Psoas muscle (tissue), 8 donors: Measurements from ENCODE around the gene F5. TPM values are rescaled to one million over a fixed set of nuclear protein-coding genes. Genes with fewer than 3 reads are reported as not detected.
A peak's percentile ranks its signal among the peaks of the same experiment; 100 is the strongest.

ENCODE experiments used
- ATAC-seq, 4 donors: fragments of 200-7000 bp; cut with Tn5 transposase; one replicate each; pipeline ENCODE4 v1.9.1; 2020; ENCODE audit warnings: moderate library complexity in 3 of 4, mild to moderate bottlenecking in 2 of 4
- DNase-seq, 2 donors: peaks; one replicate each; pipeline ENCODE4 v3.0.0-alpha.2; 2020
- H3K27ac ChIP-seq: fragments of 200-600 bp; one replicate; pipeline ENCODE4 v1.8.0; 2022
- H3K27me3 ChIP-seq, 3 donors: fragments of 200-600 bp in 1 of 3; one replicate each; pipeline versions ENCODE4 v1.6.1 to v1.8.0; 2013 to 2022; ENCODE audit warnings: low read length in 2 of 3, mild to moderate bottlenecking in 2 of 3, moderate library complexity in 1 of 3; ENCODE audit not compliant: insufficient read depth in 3 of 3
- H3K36me3 ChIP-seq, 2 donors: fragments of 200-600 bp in 1 of 2; one replicate each; pipeline versions ENCODE4 v1.6.1 to v1.8.0; 2013 to 2022; ENCODE audit warnings: low read depth in 1 of 2, mild to moderate bottlenecking in 1 of 2, moderate library complexity in 1 of 2; ENCODE audit not compliant: insufficient read depth in 1 of 2
- H3K4me1 ChIP-seq: fragments of 200-600 bp; one replicate; pipeline ENCODE4 v1.8.0; 2022
- H3K4me3 ChIP-seq: fragments of 200-600 bp; one replicate; pipeline ENCODE4 v1.8.0; 2022; ENCODE audit warnings: mild to moderate bottlenecking
- H3K9me3 ChIP-seq: fragments of 200-600 bp; one replicate; pipeline ENCODE4 v1.8.0; 2022
- CTCF ChIP-seq: fragments of 200-600 bp; IDR thresholded peaks from one replicate; pipeline ENCODE4 v1.8.0; 2022; ENCODE audit warnings: antibody characterized with exemption
- WGBS, 3 donors: extraction: QIAGEN DNeasy Blood & Tissue Kit; methylation state at CpG; one replicate each; pipeline versions ENCODE4 v1.1.6 to v1.1.7; 2013; 5-methylcytosine and 5-hydroxymethylcytosine counted together
- intact Hi-C, 2 donors: fragments of 100-400 bp; cut with DNase I; formaldehyde crosslinking; loops; one replicate each; pipeline versions ENCODE4 v1.11.0 to v1.14.2; 2022
- polyA plus RNA-seq, 3 donors: library from polyadenylated mRNA; stranded (reverse); fragments of 200-250 nt; gene quantifications; one replicate each; pipeline ENCODE4 v1.2.3, GENCODE V29; 2013
- total RNA-seq, 4 donors: library from RNA; stranded (reverse); fragmentation: NEBNext Ultra II Directional in 2 of 4; extraction: Animal tissue kit (Norgen Biotek cat#: 25700) in 2 of 4; gene quantifications; one replicate each; pipeline versions ENCODE4 v1.2.1 to v1.2.4, GENCODE V29; 2021 to 2023
- donor health status: healthy with polysubstance abuse.
- donor health status: DM: no; HTN: no; CAD: no; lungs with moderate emphysema.
- donor health status: Bipolar disorder and iron deficiency.
- donor health status: healthy.
- donor health status: DM: yes; HTN: yes; CAD: no.
- donor health status: DM: no; HTN: no; CAD: no.
- donor health status: DM: no; HTN: no; CAD: no.
- donor health status: DM: yes; HTN: yes; CAD: no.

F5 gene
- total and polyA plus RNA-seq, 7 donors = 0.01 to 0.22 (median 0.08) TPM; not detected in 2

GRCh38 chr1:169511316-169512005 is 74.8 kb downstream of the F5 start:
- WGBS, 3 donors = 46 to 60% (median 57%) methylated on average over 3 of the region's 3 CpGs
- peaks cover 13% of the 10 kb centered on the region for H3K4me1 ChIP-seq
- ATAC-seq (peak in 3 of 4 donors; percentile 52 to 63 (median 60)), DNase-seq (no peak)
- intact Hi-C loops = no loop called here
- no peak overlapping the region for H3K4me3 ChIP-seq
- H3K9me3 ChIP-seq = no peaks in the 10 kb centered on the region
- no peaks in the 10 kb centered on the region for H3K27me3 ChIP-seq
- no peak for TF ChIP-seq CTCF
- H3K27ac ChIP-seq = peak overlapping the region; percentile 44
- H3K36me3 ChIP-seq = no peaks in the 10 kb centered on the region

GRCh38 chr1:169510060-169510459 is 76.2 kb downstream of the F5 start:
- ATAC-seq (no peak), DNase-seq (no peak)
- intact Hi-C loops = no loop called here
- no peak for TF ChIP-seq CTCF
- Histone ChIP-seq H3K36me3 (no peaks in the 10 kb centered on the region), H3K9me3 (no peaks in the 10 kb centered on the region), H3K27ac (no peak overlapping the region), H3K4me3 (no peak overlapping the region), H3K27me3 (no peaks in the 10 kb centered on the region), H3K4me1 (peaks cover 13% of the 10 kb centered on the region)
- 89 to 91% (median 90%) methylated on average over 4 of the region's 4 CpGs for WGBS, 3 donors

- Histone ChIP-seq H3K9me3 (no peaks in the 10 kb centered on the region), H3K4me3 (no peak overlapping the region), H3K36me3 (no peaks in the 10 kb centered on the region), H3K27me3 (no peaks in the 10 kb centered on the region), H3K4me1 (peaks cover 13% of the 10 kb centered on the region), H3K27ac (no peak overlapping the region)
- intact Hi-C loops = no loop called here
- DNase-seq (no peak), ATAC-seq (peak; percentile 68 to 92 (median 80))
- WGBS, 3 donors = 60 to 74% (median 68%) methylated on average over 1 of the region's 1 CpG
- TF ChIP-seq CTCF = peak; percentile 42
Observed at GRCh38 chr1:169509354-169509753, 76.9 kb downstream of the F5 start.

GRCh38 chr1:169508432-169509338 is 77.6 kb downstream of the F5 start:
- 21 to 34% (median 27%) methylated on average over 3 of the region's 3 CpGs for WGBS, 3 donors
- H3K36me3 ChIP-seq = no peaks in the 10 kb centered on the region
- DNase-seq (no peak), ATAC-seq (peak in 3 of 4 donors; percentile 51 to 69 (median 55))
- no peak for TF ChIP-seq CTCF
- no peak overlapping the region for H3K4me3 ChIP-seq
- H3K27me3 ChIP-seq = no peaks in the 10 kb centered on the region
- H3K9me3 ChIP-seq = no peaks in the 10 kb centered on the region
- intact Hi-C loops = no loop called here
- H3K27ac ChIP-seq = no peak overlapping the region
- H3K4me1 ChIP-seq = peaks cover 13% of the 10 kb centered on the region
